AG09309 (cell line): ENCODE data around the gene CCL4.
A peak's percentile ranks its signal among the peaks of the same experiment; 100 is the strongest.

Source experiments
- DNase-seq: peaks from one replicate; pipeline ENCODE4 v3.0.0-alpha.2; 2010; ENCODE audit warnings: low read depth
- H3K4me3 ChIP-seq: 2 replicates; pipeline ENCODE4 v1.5.1; 2011; ENCODE audit warnings: mild to moderate bottlenecking, low read depth, low read length, moderate library complexity; ENCODE audit not compliant: control insufficient read depth
- CTCF ChIP-seq: IDR thresholded peaks from 2 replicates; pipeline ENCODE4 v1.5.1; 2011; ENCODE audit warnings: mild to moderate bottlenecking, low read depth, low read length, inconsistent platforms; ENCODE audit not compliant: insufficient read depth, control insufficient read depth; ENCODE audit errors: missing control alignments

CCL4 gene

GRCh38 chr17:36152639-36153120 is 49.1 kb downstream of the CCL4 start:
- DNase-seq: no peak
- peak; percentile 14 for TF ChIP-seq CTCF

GRCh38 chr17:36153895-36154610 is 50.4 kb downstream of the CCL4 start:
- no peak for DNase-seq
- no peak for TF ChIP-seq CTCF
- H3K4me3 ChIP-seq: no peak overlapping the region

More at GRCh38 chr17:36152639-36153120, 49.1 kb downstream of the CCL4 start:
- H3K4me3 ChIP-seq: no peak overlapping the region
